H9 (cell line): Measurements from ENCODE around the gene SCUBE1. TPM values are rescaled to one million over a fixed set of nuclear protein-coding genes. Genes with fewer than 3 reads are reported as not detected.

ENCODE experiments used
- DNase-seq: peaks from one replicate; pipeline ENCODE4 v3.0.0-alpha.2; 2017
- H2AFZ ChIP-seq: one replicate; pipeline ENCODE4 v1.6.1; 2013; ENCODE audit warnings: mild to moderate bottlenecking, low read length, control low read depth, moderate library complexity
- H2AK5ac ChIP-seq: 2 replicates; pipeline ENCODE4 v1.6.1; 2013; ENCODE audit warnings: low read length, control low read depth, mixed read lengths; ENCODE audit not compliant: insufficient read length
- H2BK120ac ChIP-seq: one replicate; pipeline ENCODE4 v1.6.1; 2013; ENCODE audit warnings: low read depth, mild to moderate bottlenecking, low read length, control low read depth, inconsistent platforms; ENCODE audit not compliant: poor library complexity, severe bottlenecking
- H2BK12ac ChIP-seq: 2 replicates; pipeline ENCODE4 v1.6.1; 2013; ENCODE audit warnings: low read length, control low read depth, mixed read lengths, low read depth; ENCODE audit not compliant: insufficient read length
- H2BK15ac ChIP-seq: 2 replicates; pipeline ENCODE4 v1.6.1; 2013; ENCODE audit warnings: low read depth, low read length, control low read depth
- H2BK20ac ChIP-seq: one replicate; pipeline ENCODE4 v1.6.1; 2013; ENCODE audit warnings: low read depth, mild to moderate bottlenecking, low read length, control low read depth, inconsistent platforms; ENCODE audit not compliant: poor library complexity, severe bottlenecking
- H2BK5ac ChIP-seq: 2 replicates; pipeline ENCODE4 v1.6.1; 2013; ENCODE audit warnings: low read length, control low read depth, mixed read lengths; ENCODE audit not compliant: insufficient read length
- H3K14ac ChIP-seq: 2 replicates; pipeline ENCODE4 v1.6.1; 2013; ENCODE audit warnings: low read length, control low read depth; ENCODE audit not compliant: insufficient read depth
- H3K18ac ChIP-seq: 2 replicates; pipeline ENCODE4 v1.6.1; 2013; ENCODE audit warnings: low read depth, mild to moderate bottlenecking, mixed read lengths, low read length, control low read depth; ENCODE audit not compliant: insufficient read length
- H3K23ac ChIP-seq: 2 replicates; pipeline ENCODE4 v1.6.1; 2013; ENCODE audit warnings: low read length, control low read depth, mixed read lengths, low read depth; ENCODE audit not compliant: insufficient read length
- H3K23me2 ChIP-seq: 2 replicates; pipeline ENCODE4 v1.6.1; 2013; ENCODE audit warnings: low read depth, mild to moderate bottlenecking, mixed read lengths, low read length, control low read depth; ENCODE audit not compliant: insufficient read length, poor library complexity, severe bottlenecking
- H3K27ac ChIP-seq: 2 replicates; pipeline ENCODE4 v1.5.1; 2013; ENCODE audit warnings: low read length, control low read depth, mixed read lengths, low read depth; ENCODE audit not compliant: insufficient read length
- H3K27me3 ChIP-seq: 2 replicates; pipeline ENCODE4 v1.6.1; 2013; ENCODE audit warnings: low read length, control low read depth, inconsistent platforms; ENCODE audit not compliant: insufficient read depth
- H3K4ac ChIP-seq: 2 replicates; pipeline ENCODE4 v1.6.1; 2013; ENCODE audit warnings: low read depth, mild to moderate bottlenecking, control low read depth, inconsistent platforms, low read length, moderate library complexity
- H3K4me1 ChIP-seq: 2 replicates; pipeline ENCODE4 v1.6.1; 2013; ENCODE audit warnings: low read length, control low read depth, inconsistent platforms; ENCODE audit not compliant: insufficient read depth
- H3K4me2 ChIP-seq: 2 replicates; pipeline ENCODE4 v1.6.1; 2013; ENCODE audit warnings: low read length, control low read depth, mixed read lengths; ENCODE audit not compliant: insufficient read length, insufficient read depth
- H3K56ac ChIP-seq: 2 replicates; pipeline ENCODE4 v1.6.1; 2013; ENCODE audit warnings: low read depth, mild to moderate bottlenecking, mixed read lengths, low read length, control low read depth; ENCODE audit not compliant: insufficient read length
- H3K79me1 ChIP-seq: 2 replicates; pipeline ENCODE4 v1.6.1; 2013; ENCODE audit warnings: low read depth, mild to moderate bottlenecking, moderate library complexity, low read length, control low read depth, inconsistent platforms; ENCODE audit not compliant: insufficient read depth, poor library complexity, severe bottlenecking
- H3K79me2 ChIP-seq: 2 replicates; pipeline ENCODE4 v1.6.1; 2013; ENCODE audit warnings: low read length, control low read depth, inconsistent platforms; ENCODE audit not compliant: insufficient read depth
- H3K9ac ChIP-seq: 2 replicates; pipeline ENCODE4 v1.6.1; 2013; ENCODE audit warnings: low read length, control low read depth, mixed read lengths; ENCODE audit not compliant: insufficient read length; ENCODE audit errors: extremely low read depth
- H3K9me3 ChIP-seq: one replicate; pipeline ENCODE4 v1.6.1; 2013; ENCODE audit warnings: low read depth, low read length, inconsistent platforms; ENCODE audit not compliant: control insufficient read depth
- H3T11ph ChIP-seq: one replicate; pipeline ENCODE4 v1.6.1; 2013; ENCODE audit warnings: mild to moderate bottlenecking, low read length, control low read depth, inconsistent platforms
- H4K20me1 ChIP-seq: one replicate; pipeline ENCODE4 v1.6.1; 2013; ENCODE audit not compliant: control insufficient read depth, insufficient read length, insufficient read depth
- H4K5ac ChIP-seq: 2 replicates; pipeline ENCODE4 v1.6.1; 2013; ENCODE audit warnings: low read depth, mild to moderate bottlenecking, mixed read lengths, low read length, control low read depth; ENCODE audit not compliant: insufficient read length
- H4K8ac ChIP-seq: replicated peaks from 2 replicates; pipeline ENCODE4 v1.6.1; 2013; ENCODE audit warnings: low read length, control low read depth, mixed read lengths, low read depth; ENCODE audit not compliant: insufficient read length
- H4K91ac ChIP-seq: 2 replicates; pipeline ENCODE4 v1.6.1; 2013; ENCODE audit warnings: low read depth, mild to moderate bottlenecking, moderate library complexity, mixed read lengths, low read length, control low read depth; ENCODE audit not compliant: insufficient read length
- H3K27ac Mint-ChIP-seq, 3 experiments: 2 replicates in 2 of 3; 3 replicates in 1 of 3; pipeline ENCODE4 v1.8.0; 2020 to 2021; ENCODE audit warnings: mixed read lengths in 3 of 3, mild to moderate bottlenecking in 1 of 3, moderate library complexity in 1 of 3
- H3K27me3 Mint-ChIP-seq: 2 replicates; pipeline ENCODE4 v1.8.0; 2021; ENCODE audit warnings: low read depth, mild to moderate bottlenecking, moderate library complexity, mixed read lengths
- H3K36me3 Mint-ChIP-seq, 3 experiments: 2 replicates in 2 of 3; 3 replicates in 1 of 3; pipeline ENCODE4 v1.8.0; 2020 to 2021; ENCODE audit warnings: low read depth in 3 of 3, mixed read lengths in 3 of 3; ENCODE audit not compliant: insufficient read depth in 1 of 3
- H3K4me1 Mint-ChIP-seq, 2 experiments: 2 replicates each; pipeline ENCODE4 v1.8.0; 2020; ENCODE audit warnings: mixed read lengths in 2 of 2
- H3K4me3 Mint-ChIP-seq, 2 experiments: 2 replicates in 1 of 2; 3 replicates in 1 of 2; pipeline ENCODE4 v1.8.0; 2020 to 2021; ENCODE audit warnings: mild to moderate bottlenecking in 2 of 2, mixed read lengths in 2 of 2, moderate library complexity in 1 of 2
- H3K9me3 Mint-ChIP-seq, 2 experiments: 2 replicates in 1 of 2; 3 replicates in 1 of 2; pipeline ENCODE4 v1.8.0; 2020; ENCODE audit warnings: mild to moderate bottlenecking in 2 of 2, mixed read lengths in 2 of 2, moderate library complexity in 1 of 2
- CTCF ChIP-seq: fragments of 200-600 bp; sonication (generic); conservative IDR thresholded peaks from 3 replicates; pipeline ENCODE4 v1.8.0; 2021; ENCODE audit warnings: antibody characterized with exemption, mild to moderate bottlenecking
- WGBS: extraction: QIAGEN DNeasy Blood & Tissue Kit; methylation state at CpG from one replicate; pipeline ENCODE4 v1.1.7; 2013; ENCODE audit warnings: missing lambda C conversion rate, low lambda C conversion rate, mixed read lengths; ENCODE audit not compliant: insufficient read length; ENCODE audit errors: extremely low coverage; 5-methylcytosine and 5-hydroxymethylcytosine counted together
- total RNA-seq: library from RNA; stranded (reverse); gene quantifications from 2 replicates; pipeline ENCODE4 v1.2.1, GENCODE V29; 2021

Gene SCUBE1
- total RNA-seq, 1 experiment from 2014 or later: 1.2 TPM

GRCh38 chr22:43163241-43163795 lies 179.9 kb downstream of the SCUBE1 start:
- Histone ChIP-seq H3K9me3 (no peaks in the 10 kb centered on the region), H2AFZ (no peak overlapping the region), H2BK12ac (no peak overlapping the region), H3T11ph (no peak overlapping the region), H3K56ac (no peak overlapping the region), H3K27ac (no peak overlapping the region), H4K20me1 (no peaks in the 10 kb centered on the region), H3K14ac (no peak overlapping the region; the same call in 1 of the 2 replicates), H3K9ac (no peak overlapping the region), H4K5ac (no peak overlapping the region), H2BK15ac (no peak overlapping the region), H3K79me1 (no peaks in the 10 kb centered on the region), H3K18ac (no peak overlapping the region), H2AK5ac (no peak overlapping the region), H2BK120ac (no peak overlapping the region), H3K23me2 (no peaks in the 10 kb centered on the region), H3K23ac (no peak overlapping the region), H4K91ac (no peak overlapping the region), H3K27me3 (no peaks in the 10 kb centered on the region), H3K4ac (no peak overlapping the region), H3K4me1 (no peaks in the 10 kb centered on the region), H3K79me2 (no peaks in the 10 kb centered on the region), H2BK20ac (no peak overlapping the region), H3K4me2 (no peak overlapping the region), H2BK5ac (no peak overlapping the region), H4K8ac (no peak overlapping the region)
- TF ChIP-seq CTCF: no peak
- no CpG with 5 or more reads among the region's 18 CpGs for WGBS
- H3K27me3 Mint-ChIP-seq: no peaks in the 10 kb centered on the region; the same call in none of the 2 replicates
- peaks cover 0 to 8% of the 10 kb centered on the region in 2 experiments; a peak in 2 of 4 replicates for H3K4me1 Mint-ChIP-seq
- H3K9me3 Mint-ChIP-seq: no peaks in the 10 kb centered on the region
- DNase-seq: no peak
- no peak overlapping the region for H3K27ac Mint-ChIP-seq
- H3K4me3 Mint-ChIP-seq: no peak overlapping the region
- H3K36me3 Mint-ChIP-seq: peaks cover 4 to 21% (median 10%) of the 10 kb centered on the region in 3 experiments; a peak in 6 of 7 replicates
